ENCODE measurements around the gene TSPAN7. TPM values are rescaled to one million over a fixed set of nuclear protein-coding genes. Genes with fewer than 3 reads are reported as not detected.

Gene TSPAN7
- polyA plus RNA-seq, 4 donors, result 6.9 to 70.5 (median 31.4) TPM

GRCh38 chrX:38654302-38654701 is 93.0 kb downstream of the TSPAN7 start:
- 34 to 65% (median 42%) methylated on average over 1 of the region's 1 CpG for WGBS, 3 donors
- peak; percentile 32 to 36 for DNase-seq
- no peak for FAIRE-seq

GRCh38 chrX:38656350-38656915 is 95.1 kb downstream of the TSPAN7 start:
- no peak overlapping the region for H3K4me3 ChIP-seq (ENCODE audit: low read depth in 1 of 3, low read length in 3 of 3)
- DNase-seq, result no peak
- 39 to 63% (median 60%) methylated on average over 4 of the region's 4 CpGs for WGBS, 3 donors
- no peaks in the 10 kb centered on the region for H3K36me3 ChIP-seq (ENCODE audit: control insufficient read depth in 3 of 3, insufficient read depth in 2 of 3, low read depth in 1 of 3, low read length in 3 of 3)
- peaks cover 0 to 10% (median 0%) of the 10 kb centered on the region in 3 donors for H3K4me1 ChIP-seq (ENCODE audit: control insufficient read depth in 3 of 3, insufficient read depth in 2 of 3, low read depth in 1 of 3, low read length in 2 of 3)
- FAIRE-seq, result no peak
- no peaks in the 10 kb centered on the region for H3K27me3 ChIP-seq (ENCODE audit: control insufficient read depth in 3 of 3, insufficient read depth in 3 of 3, low read length in 3 of 3)
- H3K9me3 ChIP-seq (ENCODE audit: control insufficient read depth in 2 of 2, insufficient read depth in 1 of 2, low read depth in 1 of 2, low read length in 1 of 2), result no peaks in the 10 kb centered on the region
- H3K27ac ChIP-seq (ENCODE audit: low read depth in 1 of 3, low read length in 2 of 3), result no peak overlapping the region

More at GRCh38 chrX:38654302-38654701, 93.0 kb downstream of the TSPAN7 start:
- H3K27me3 ChIP-seq (ENCODE audit: control insufficient read depth in 3 of 3, insufficient read depth in 3 of 3, low read length in 3 of 3), result no peaks in the 10 kb centered on the region
- no peak overlapping the region for H3K4me3 ChIP-seq (ENCODE audit: low read depth in 1 of 3, low read length in 3 of 3)
- no peaks in the 10 kb centered on the region for H3K9me3 ChIP-seq (ENCODE audit: control insufficient read depth in 2 of 2, insufficient read depth in 1 of 2, low read depth in 1 of 2, low read length in 1 of 2)
- H3K4me1 ChIP-seq (ENCODE audit: control insufficient read depth in 3 of 3, insufficient read depth in 2 of 3, low read depth in 1 of 3, low read length in 2 of 3), result peaks cover 0 to 3% (median 0%) of the 10 kb centered on the region in 3 donors
- H3K36me3 ChIP-seq (ENCODE audit: control insufficient read depth in 3 of 3, insufficient read depth in 2 of 3, low read depth in 1 of 3, low read length in 3 of 3), result no peaks in the 10 kb centered on the region
- H3K27ac ChIP-seq (ENCODE audit: low read depth in 1 of 3, low read length in 2 of 3), result no peak overlapping the region

- no peak for FAIRE-seq
- Histone ChIP-seq H3K4me1 (ENCODE audit: control insufficient read depth in 3 of 3, insufficient read depth in 2 of 3, low read depth in 1 of 3, low read length in 2 of 3) (peaks cover 0 to 16% (median 0%) of the 10 kb centered on the region in 3 donors), H3K36me3 (ENCODE audit: control insufficient read depth in 3 of 3, insufficient read depth in 2 of 3, low read depth in 1 of 3, low read length in 3 of 3) (no peaks in the 10 kb centered on the region), H3K4me3 (ENCODE audit: low read depth in 1 of 3, low read length in 3 of 3) (no peak overlapping the region), H3K9me3 (ENCODE audit: control insufficient read depth in 2 of 2, insufficient read depth in 1 of 2, low read depth in 1 of 2, low read length in 1 of 2) (no peaks in the 10 kb centered on the region), H3K27ac (ENCODE audit: low read depth in 1 of 3, low read length in 2 of 3) (no peak overlapping the region), H3K27me3 (ENCODE audit: control insufficient read depth in 3 of 3, insufficient read depth in 3 of 3, low read length in 3 of 3) (no peaks in the 10 kb centered on the region)
- no peak for DNase-seq
Measured at GRCh38 chrX:38657562-38657961, 96.2 kb downstream of the TSPAN7 start.

GRCh38 chrX:38660395-38661102 is 99.2 kb downstream of the TSPAN7 start:
- no peaks in the 10 kb centered on the region for H3K9me3 ChIP-seq (ENCODE audit: control insufficient read depth in 2 of 2, insufficient read depth in 1 of 2, low read depth in 1 of 2, low read length in 1 of 2)
- FAIRE-seq (peak; percentile 59), DNase-seq (peak; percentile 56 to 60)
- no peaks in the 10 kb centered on the region for H3K36me3 ChIP-seq (ENCODE audit: control insufficient read depth in 3 of 3, insufficient read depth in 2 of 3, low read depth in 1 of 3, low read length in 3 of 3)
- no peaks in the 10 kb centered on the region for H3K27me3 ChIP-seq (ENCODE audit: control insufficient read depth in 3 of 3, insufficient read depth in 3 of 3, low read length in 3 of 3)
- peaks cover 0 to 16% (median 0%) of the 10 kb centered on the region in 3 donors for H3K4me1 ChIP-seq (ENCODE audit: control insufficient read depth in 3 of 3, insufficient read depth in 2 of 3, low read depth in 1 of 3, low read length in 2 of 3)
- 60 to 69% (median 67%) methylated on average over 6 of the region's 6 CpGs for WGBS, 3 donors
- peak overlapping the region in 1 of 3 donors; percentile 60 for H3K27ac ChIP-seq (ENCODE audit: low read depth in 1 of 3, low read length in 2 of 3)
- no peak overlapping the region for H3K4me3 ChIP-seq (ENCODE audit: low read depth in 1 of 3, low read length in 3 of 3)

- H3K9me3 ChIP-seq (ENCODE audit: control insufficient read depth in 2 of 2, insufficient read depth in 1 of 2, low read depth in 1 of 2, low read length in 1 of 2), result no peaks in the 10 kb centered on the region
- FAIRE-seq, result no peak
- no peaks in the 10 kb centered on the region for H3K36me3 ChIP-seq (ENCODE audit: control insufficient read depth in 3 of 3, insufficient read depth in 2 of 3, low read depth in 1 of 3, low read length in 3 of 3)
- no peak overlapping the region for H3K4me3 ChIP-seq (ENCODE audit: low read depth in 1 of 3, low read length in 3 of 3)
- DNase-seq, result no peak
- no peaks in the 10 kb centered on the region for H3K27me3 ChIP-seq (ENCODE audit: control insufficient read depth in 3 of 3, insufficient read depth in 3 of 3, low read length in 3 of 3)
- no peak overlapping the region for H3K27ac ChIP-seq (ENCODE audit: low read depth in 1 of 3, low read length in 2 of 3)
- H3K4me1 ChIP-seq (ENCODE audit: control insufficient read depth in 3 of 3, insufficient read depth in 2 of 3, low read depth in 1 of 3, low read length in 2 of 3), result peaks cover 0 to 16% (median 0%) of the 10 kb centered on the region in 3 donors
- WGBS, 3 donors, result 10 to 43% (median 23%) methylated on average over 1 of the region's 1 CpG
Measured at GRCh38 chrX:38661103-38661441, 99.7 kb downstream of the TSPAN7 start.

GRCh38 chrX:38661561-38661960 is 100.2 kb downstream of the TSPAN7 start:
- Histone ChIP-seq H3K4me1 (ENCODE audit: control insufficient read depth in 3 of 3, insufficient read depth in 2 of 3, low read depth in 1 of 3, low read length in 2 of 3) (peaks cover 0 to 16% (median 0%) of the 10 kb centered on the region in 3 donors), H3K27me3 (ENCODE audit: control insufficient read depth in 3 of 3, insufficient read depth in 3 of 3, low read length in 3 of 3) (no peaks in the 10 kb centered on the region), H3K9me3 (ENCODE audit: control insufficient read depth in 2 of 2, insufficient read depth in 1 of 2, low read depth in 1 of 2, low read length in 1 of 2) (no peaks in the 10 kb centered on the region), H3K27ac (ENCODE audit: low read depth in 1 of 3, low read length in 2 of 3) (no peak overlapping the region), H3K4me3 (ENCODE audit: low read depth in 1 of 3, low read length in 3 of 3) (no peak overlapping the region), H3K36me3 (ENCODE audit: control insufficient read depth in 3 of 3, insufficient read depth in 2 of 3, low read depth in 1 of 3, low read length in 3 of 3) (no peaks in the 10 kb centered on the region)
- WGBS, 3 donors, result 54 to 78% (median 78%) methylated on average over 5 of the region's 5 CpGs
- DNase-seq (no peak), FAIRE-seq (no peak)

GRCh38 chrX:38662640-38663039 is 101.3 kb downstream of the TSPAN7 start:
- Histone ChIP-seq H3K9me3 (ENCODE audit: control insufficient read depth in 2 of 2, insufficient read depth in 1 of 2, low read depth in 1 of 2, low read length in 1 of 2) (no peaks in the 10 kb centered on the region), H3K36me3 (ENCODE audit: control insufficient read depth in 3 of 3, insufficient read depth in 2 of 3, low read depth in 1 of 3, low read length in 3 of 3) (peaks cover 0 to 2% (median 0%) of the 10 kb centered on the region in 3 donors), H3K4me1 (ENCODE audit: control insufficient read depth in 3 of 3, insufficient read depth in 2 of 3, low read depth in 1 of 3, low read length in 2 of 3) (peaks cover 0 to 16% (median 0%) of the 10 kb centered on the region in 3 donors), H3K4me3 (ENCODE audit: low read depth in 1 of 3, low read length in 3 of 3) (no peak overlapping the region), H3K27ac (ENCODE audit: low read depth in 1 of 3, low read length in 2 of 3) (no peak overlapping the region), H3K27me3 (ENCODE audit: control insufficient read depth in 3 of 3, insufficient read depth in 3 of 3, low read length in 3 of 3) (no peaks in the 10 kb centered on the region)
- DNase-seq (no peak), FAIRE-seq (no peak)
- WGBS, 3 donors, result 37 to 55% (median 41%) methylated on average over 2 of the region's 2 CpGs

- H3K9me3 ChIP-seq (ENCODE audit: control insufficient read depth in 2 of 2, insufficient read depth in 1 of 2, low read depth in 1 of 2, low read length in 1 of 2), result no peaks in the 10 kb centered on the region
- H3K4me3 ChIP-seq (ENCODE audit: low read depth in 1 of 3, low read length in 3 of 3), result no peak overlapping the region
- FAIRE-seq (no peak), DNase-seq (peak; percentile 47 to 53)
- no peaks in the 10 kb centered on the region for H3K27me3 ChIP-seq (ENCODE audit: control insufficient read depth in 3 of 3, insufficient read depth in 3 of 3, low read length in 3 of 3)
- peaks cover 0 to 20% (median 0%) of the 10 kb centered on the region in 3 donors for H3K4me1 ChIP-seq (ENCODE audit: control insufficient read depth in 3 of 3, insufficient read depth in 2 of 3, low read depth in 1 of 3, low read length in 2 of 3)
- H3K36me3 ChIP-seq (ENCODE audit: control insufficient read depth in 3 of 3, insufficient read depth in 2 of 3, low read depth in 1 of 3, low read length in 3 of 3), result peaks cover 0 to 3% (median 0%) of the 10 kb centered on the region in 3 donors
- WGBS, 3 donors, result 12 to 24% (median 20%) methylated on average over 5 of the region's 5 CpGs
- no peak overlapping the region for H3K27ac ChIP-seq (ENCODE audit: low read depth in 1 of 3, low read length in 2 of 3)
Measured at GRCh38 chrX:38664285-38664684, 102.9 kb downstream of the TSPAN7 start.
